Skeletal muscle satellite cell (primary cell): Measurements from ENCODE around the gene IGF2.

ENCODE experiments used
- H3K27me3 ChIP-seq: 2 replicates; pipeline ENCODE4 v1.7.0; 2013; ENCODE audit warnings: low read length; ENCODE audit not compliant: control insufficient read depth, insufficient read depth
- H3K36me3 ChIP-seq: 2 replicates; pipeline ENCODE4 v1.7.0; 2013; ENCODE audit warnings: mild to moderate bottlenecking, control low read depth, low read length; ENCODE audit not compliant: insufficient read depth
- H3K4me1 ChIP-seq: 2 replicates; pipeline ENCODE4 v1.7.0; 2013; ENCODE audit warnings: low read length; ENCODE audit not compliant: control insufficient read depth, insufficient read depth
- H3K4me2 ChIP-seq: 2 replicates; pipeline ENCODE4 v1.7.0; 2013; ENCODE audit warnings: mild to moderate bottlenecking, low read length
- H3K4me3 ChIP-seq: 2 replicates; pipeline ENCODE4 v1.7.0; 2013; ENCODE audit warnings: low read length
- H3K9ac ChIP-seq: 2 replicates; pipeline ENCODE4 v1.7.0; 2013; ENCODE audit warnings: mild to moderate bottlenecking, low read depth, low read length, moderate library complexity
- H3K9me3 ChIP-seq: replicated peaks from 2 replicates; pipeline ENCODE4 v1.7.0; 2013; ENCODE audit warnings: mild to moderate bottlenecking, control low read depth, low read length

The IGF2 gene

DNA sequence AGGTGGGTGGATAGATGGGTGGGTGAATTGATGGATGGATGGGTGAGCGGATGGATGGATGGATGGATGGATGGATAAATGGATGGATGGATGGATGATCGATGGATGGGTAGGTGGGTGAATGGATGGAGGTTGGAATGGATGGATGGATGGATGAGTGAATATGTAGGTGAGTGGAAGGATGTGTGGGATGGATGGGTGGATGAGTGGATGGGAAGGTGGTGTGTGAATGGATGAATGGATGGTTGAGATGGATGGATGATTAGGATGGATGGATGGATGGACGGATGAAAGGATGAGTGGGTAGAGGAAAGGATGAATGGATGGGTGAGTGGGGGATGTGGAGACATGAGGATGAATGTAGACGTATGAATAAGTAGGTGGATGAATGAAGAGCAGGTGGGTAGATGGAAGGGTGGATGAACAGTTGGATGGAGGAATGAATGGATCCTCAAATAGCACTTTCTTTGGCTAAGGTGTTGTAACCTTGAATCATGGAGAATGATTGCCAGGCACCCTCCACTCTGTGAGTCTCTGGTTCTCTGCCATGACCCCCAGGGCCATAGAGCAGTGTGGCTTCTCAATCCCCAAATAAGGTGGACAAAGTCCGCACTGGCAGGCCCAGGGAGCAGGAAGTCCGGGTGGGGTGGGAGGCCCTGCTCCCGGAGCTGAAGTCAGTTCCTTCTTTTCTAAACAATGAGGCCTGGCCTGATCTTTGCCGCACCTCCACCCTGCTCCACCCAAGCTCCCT is 36.9 kb downstream of the IGF2 start:
- Histone ChIP-seq H3K4me1 (peaks cover 31% of the 10 kb centered on the region), H3K9ac (no peak overlapping the region), H3K27me3 (peaks cover 9% of the 10 kb centered on the region), H3K4me2 (no peak overlapping the region), H3K36me3 (no peaks in the 10 kb centered on the region), H3K4me3 (no peak overlapping the region), H3K9me3 (no peaks in the 10 kb centered on the region)

DNA sequence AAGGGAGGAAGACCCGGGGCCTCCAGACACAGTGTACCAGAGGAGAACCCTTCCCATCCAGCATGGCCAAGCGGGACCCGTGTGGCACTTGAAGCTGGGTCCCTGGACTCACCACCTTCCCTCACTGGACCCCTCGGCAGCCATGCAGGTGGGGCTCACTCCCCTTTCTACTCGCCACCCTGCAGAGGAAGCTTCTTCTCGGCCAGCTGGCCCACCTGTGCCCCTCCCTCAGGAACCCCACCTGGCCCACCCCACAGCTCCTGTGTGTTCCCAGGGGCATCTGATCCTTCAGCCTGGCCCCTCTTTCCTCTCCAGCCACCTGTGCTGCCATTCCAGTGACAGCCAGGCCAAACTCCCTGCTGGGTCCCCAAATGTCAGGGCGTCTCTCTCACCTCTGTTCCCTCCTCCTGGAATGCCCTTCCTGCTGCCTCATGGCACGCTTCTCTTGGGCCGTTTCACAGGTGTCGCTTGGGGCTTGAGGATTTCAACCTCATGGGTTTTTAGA is 38.0 kb downstream of the IGF2 start:
- Histone ChIP-seq H3K9me3 (no peaks in the 10 kb centered on the region), H3K4me3 (no peak overlapping the region), H3K36me3 (no peaks in the 10 kb centered on the region), H3K27me3 (peaks cover 9% of the 10 kb centered on the region), H3K9ac (no peak overlapping the region), H3K4me2 (no peak overlapping the region), H3K4me1 (peaks cover 42% of the 10 kb centered on the region)

- Histone ChIP-seq H3K9ac (no peak overlapping the region), H3K27me3 (peaks cover 3% of the 10 kb centered on the region), H3K4me2 (no peak overlapping the region)
Measured at GRCh38 chr11:2100361-2101170, 38.6 kb downstream of the IGF2 start.

GRCh38 chr11:2099516-2100349 is 39.5 kb downstream of the IGF2 start:
- peak overlapping the region; percentile 38 for H3K4me2 ChIP-seq
- no peaks in the 10 kb centered on the region for H3K9me3 ChIP-seq
- H3K4me1 ChIP-seq, result peaks cover 56% of the 10 kb centered on the region
- H3K36me3 ChIP-seq, result no peaks in the 10 kb centered on the region
- no peak overlapping the region for H3K4me3 ChIP-seq
- H3K9ac ChIP-seq, result no peak overlapping the region
- no peaks in the 10 kb centered on the region for H3K27me3 ChIP-seq

More at GRCh38 chr11:2100361-2101170, 38.6 kb downstream of the IGF2 start:
- Histone ChIP-seq H3K9me3 (no peaks in the 10 kb centered on the region), H3K4me3 (no peak overlapping the region), H3K36me3 (no peaks in the 10 kb centered on the region), H3K4me1 (peaks cover 48% of the 10 kb centered on the region)

- Histone ChIP-seq H3K9ac (no peak overlapping the region), H3K4me1 (peaks cover 64% of the 10 kb centered on the region), H3K27me3 (no peaks in the 10 kb centered on the region), H3K9me3 (no peaks in the 10 kb centered on the region), H3K4me2 (no peak overlapping the region), H3K36me3 (no peaks in the 10 kb centered on the region), H3K4me3 (no peak overlapping the region)
Measured at GRCh38 chr11:2098691-2099515, 40.3 kb downstream of the IGF2 start.

DNA sequence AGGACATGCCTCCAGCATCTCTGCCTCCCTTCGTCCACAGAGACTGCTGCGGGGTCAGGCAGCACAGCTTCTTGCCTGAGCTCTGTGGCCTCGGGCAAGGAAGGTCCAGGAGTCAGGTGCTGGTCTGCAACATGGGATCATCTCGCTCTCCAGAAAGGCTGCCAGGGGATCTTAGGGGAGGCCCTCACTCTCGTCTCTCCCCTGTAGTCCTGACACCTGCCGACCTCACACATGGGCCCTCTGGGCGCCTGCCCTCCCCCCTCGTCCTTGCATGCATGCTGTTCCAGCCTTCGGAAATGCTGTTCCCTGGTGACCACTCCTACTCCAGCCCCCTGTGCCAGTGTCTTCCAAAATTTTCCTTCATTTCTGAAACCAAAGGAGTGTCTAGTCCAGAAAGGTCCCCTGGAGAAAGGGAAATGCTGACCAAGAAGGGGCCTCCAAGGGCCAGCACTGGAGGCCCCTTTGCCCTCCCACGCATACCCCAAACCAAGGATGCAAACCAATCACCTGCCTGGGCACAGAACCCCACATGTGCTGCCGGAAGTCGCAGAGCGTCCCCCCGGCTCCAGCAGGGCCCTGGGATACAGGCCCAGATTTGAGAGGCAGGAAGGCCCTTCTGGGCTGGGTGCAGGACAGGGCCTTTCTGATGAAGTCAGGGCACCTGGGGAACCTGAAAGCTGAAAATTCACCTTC is 41.0 kb downstream of the IGF2 start:
- H3K4me2 ChIP-seq, result peak overlapping the region; percentile 30
- no peak overlapping the region for H3K9ac ChIP-seq
- H3K9me3 ChIP-seq, result no peaks in the 10 kb centered on the region
- no peak overlapping the region for H3K4me3 ChIP-seq
- no peaks in the 10 kb centered on the region for H3K36me3 ChIP-seq
- peaks cover 72% of the 10 kb centered on the region for H3K4me1 ChIP-seq
- no peaks in the 10 kb centered on the region for H3K27me3 ChIP-seq

DNA sequence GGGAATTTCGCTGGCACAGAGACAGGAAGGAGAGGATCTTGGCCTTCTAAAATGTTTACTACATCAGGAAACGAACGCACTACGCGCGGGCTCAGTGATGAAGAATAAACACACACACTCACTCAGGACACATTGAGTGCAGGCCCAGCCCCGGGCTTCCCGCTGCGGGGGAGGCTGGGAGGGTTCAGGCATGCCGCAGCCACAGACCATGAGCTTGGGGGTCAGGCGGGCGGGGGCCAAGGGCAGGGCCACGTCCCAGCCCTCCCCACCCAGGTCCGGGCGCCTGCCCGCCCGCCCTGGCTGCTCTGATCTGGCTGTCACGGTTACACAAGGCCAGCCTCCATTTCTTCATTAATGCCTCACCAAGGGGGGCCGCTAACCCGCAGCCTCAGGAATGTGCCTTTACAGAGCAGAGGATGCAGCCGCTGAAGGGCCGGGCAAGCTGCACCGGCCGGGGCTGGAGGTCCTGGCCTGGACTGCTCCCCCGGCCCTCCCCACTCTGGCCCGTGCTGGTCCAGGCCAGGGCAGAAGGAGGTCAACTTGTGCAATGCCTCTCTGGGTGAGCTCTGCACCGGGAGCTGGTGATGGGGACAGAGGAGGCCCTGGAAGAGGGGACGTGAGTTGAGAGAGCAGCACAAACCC is 41.7 kb downstream of the IGF2 start:
- Histone ChIP-seq H3K9me3 (no peaks in the 10 kb centered on the region), H3K4me3 (peak overlapping the region; percentile 28), H3K9ac (peak overlapping the region; percentile 73), H3K36me3 (no peaks in the 10 kb centered on the region), H3K4me2 (peak overlapping the region; percentile 71), H3K4me1 (peaks cover 78% of the 10 kb centered on the region), H3K27me3 (no peaks in the 10 kb centered on the region)

DNA sequence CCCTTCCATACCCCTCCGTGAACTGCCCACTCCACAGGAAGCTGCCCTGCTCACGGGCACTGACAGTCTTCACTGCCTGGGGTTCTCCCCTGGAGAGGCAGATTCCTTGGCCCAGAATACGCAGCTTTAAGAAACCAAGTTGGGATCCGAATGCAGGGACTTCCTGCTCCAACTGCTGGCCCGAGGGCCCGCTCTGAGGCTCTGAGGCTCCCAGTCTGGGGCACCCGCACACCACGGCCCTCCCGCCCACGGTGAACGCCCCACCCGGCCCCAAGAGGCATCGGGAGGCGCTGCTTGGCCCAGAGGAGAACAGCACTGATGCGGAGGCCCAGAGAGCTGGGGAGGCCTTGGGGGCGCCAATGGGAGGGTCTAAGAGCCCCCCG is 42.3 kb downstream of the IGF2 start:
- Histone ChIP-seq H3K4me2 (peak overlapping the region; percentile 71), H3K9me3 (no peaks in the 10 kb centered on the region), H3K9ac (peak overlapping the region; percentile 73), H3K27me3 (no peaks in the 10 kb centered on the region), H3K36me3 (no peaks in the 10 kb centered on the region), H3K4me3 (peak overlapping the region; percentile 28), H3K4me1 (peaks cover 84% of the 10 kb centered on the region)

DNA sequence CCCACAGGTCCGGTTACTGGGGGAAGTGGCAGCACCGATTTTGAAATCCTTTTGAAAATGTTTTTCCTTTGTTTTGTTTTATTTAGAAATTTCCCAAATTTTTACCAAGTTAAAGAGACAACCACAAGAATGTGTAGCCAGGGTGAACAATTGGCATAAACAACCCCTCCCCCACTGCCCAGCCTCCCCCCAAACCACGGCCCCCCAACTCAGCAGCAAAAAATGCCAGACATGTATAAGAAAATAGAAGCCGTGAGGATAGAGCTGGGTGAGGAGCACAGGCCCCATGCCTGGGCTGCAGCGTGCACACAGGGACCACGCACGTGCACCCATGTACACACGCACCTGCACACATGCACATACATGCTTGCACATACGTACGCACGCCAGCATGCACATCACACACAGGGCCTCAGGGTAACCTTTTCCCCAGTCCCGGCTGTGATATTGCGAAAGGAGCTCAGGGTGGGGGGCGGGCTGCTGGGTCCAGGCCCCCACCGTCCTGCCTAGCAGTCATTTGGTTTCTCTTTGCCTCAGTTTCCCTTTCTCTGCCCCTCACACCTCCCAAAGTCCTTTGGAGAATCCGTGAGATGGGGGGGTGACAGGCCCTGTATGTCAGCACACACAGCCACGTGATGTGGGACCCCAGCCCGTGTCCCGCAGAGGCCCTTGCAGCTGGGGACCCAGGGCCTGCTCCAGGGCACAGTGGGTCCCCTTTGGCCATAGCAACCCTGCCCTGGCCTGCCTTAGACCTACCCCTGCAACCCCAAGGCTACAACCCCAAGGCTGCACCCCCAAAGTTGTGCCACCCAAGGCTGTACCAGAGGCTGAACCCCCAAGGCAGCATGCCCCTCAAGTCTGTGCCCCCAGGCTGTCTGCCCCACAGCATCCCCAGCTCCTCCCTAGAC is 42.9 kb downstream of the IGF2 start:
- Histone ChIP-seq H3K36me3 (no peaks in the 10 kb centered on the region), H3K9ac (peak overlapping the region; percentile 73), H3K27me3 (no peaks in the 10 kb centered on the region), H3K9me3 (no peaks in the 10 kb centered on the region), H3K4me2 (peak overlapping the region; percentile 71), H3K4me3 (peak overlapping the region; percentile 28), H3K4me1 (peaks cover 87% of the 10 kb centered on the region)
